ENCODE data around the gene C17orf113.
A peak's percentile ranks its signal among the peaks of the same experiment; 100 is the strongest.

The C17orf113 gene

DNA sequence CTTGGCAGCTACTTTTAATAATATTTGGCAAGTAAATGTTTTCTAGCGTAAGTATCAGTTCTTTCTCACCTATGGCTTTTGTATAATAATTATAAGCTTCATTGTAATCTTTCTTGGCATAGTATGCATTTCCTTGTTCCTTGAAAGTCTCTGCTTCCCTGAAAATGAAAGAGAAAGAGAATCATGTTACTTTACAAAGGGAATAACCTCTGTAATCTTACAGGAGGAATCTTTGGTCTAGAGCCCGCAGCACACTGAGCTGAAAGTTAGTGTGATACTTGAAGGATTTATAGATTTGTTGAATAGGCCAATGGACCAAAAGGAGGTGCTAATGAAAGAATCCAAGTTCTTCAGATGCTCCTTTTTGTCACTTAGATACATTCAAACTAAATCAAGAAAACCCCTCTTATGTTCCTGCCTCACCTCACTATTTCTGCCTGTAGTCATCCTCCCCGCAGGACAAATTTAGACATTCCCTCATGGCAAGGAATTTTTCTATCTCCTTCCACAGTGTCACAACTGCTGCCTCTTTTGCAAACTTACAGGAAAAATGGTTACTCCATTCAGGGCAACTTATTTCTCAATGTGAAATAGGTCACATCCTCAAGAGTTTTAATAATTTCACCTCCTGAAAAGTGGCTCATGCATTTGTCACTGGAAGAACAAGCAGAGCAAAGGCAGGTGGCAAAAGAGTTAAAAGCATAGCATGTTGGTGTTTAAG lies 49.8 kb downstream of the C17orf113 start:
- no peaks in the 10 kb centered on the region for H3K9me2 ChIP-seq (ENCODE audit: low read depth, low read length)
- H3K79me2 ChIP-seq (ENCODE audit: insufficient read depth, low read length): peaks cover 47% of the 10 kb centered on the region
- no peak overlapping the region for H3K4me3 ChIP-seq (ENCODE audit: low read depth, low read length, poor library complexity, severe bottlenecking)
- H3K9me3 ChIP-seq (ENCODE audit: low read length): no peaks in the 10 kb centered on the region
- no peaks in the 10 kb centered on the region for H3F3A ChIP-seq (ENCODE audit: insufficient read depth, low read length)
- no peak overlapping the region for H3K4me2 ChIP-seq (ENCODE audit: low read length)
- H2AFZ ChIP-seq (ENCODE audit: low read length): no peak overlapping the region
- no peak overlapping the region for H3K9ac ChIP-seq (ENCODE audit: low read length)
- TF ChIP-seq EZH2 (IDR thresholded peaks at IDR 0.05; ENCODE audit: borderline replicate concordance, low read length): no peak
- no peaks in the 10 kb centered on the region for H3K27me3 ChIP-seq (ENCODE audit: insufficient read depth, low read length)
- no peaks in the 10 kb centered on the region for H4K20me1 ChIP-seq (ENCODE audit: insufficient read depth, low read length)
- peaks cover 71% of the 10 kb centered on the region for H3K36me3 ChIP-seq (ENCODE audit: insufficient read depth, low read length)
- H3K4me1 ChIP-seq (ENCODE audit: insufficient read depth, low read length, severe bottlenecking): peaks cover 18% of the 10 kb centered on the region
- no peak overlapping the region for H3K27ac ChIP-seq (ENCODE audit: low read depth, low read length, poor library complexity, severe bottlenecking)

DNA sequence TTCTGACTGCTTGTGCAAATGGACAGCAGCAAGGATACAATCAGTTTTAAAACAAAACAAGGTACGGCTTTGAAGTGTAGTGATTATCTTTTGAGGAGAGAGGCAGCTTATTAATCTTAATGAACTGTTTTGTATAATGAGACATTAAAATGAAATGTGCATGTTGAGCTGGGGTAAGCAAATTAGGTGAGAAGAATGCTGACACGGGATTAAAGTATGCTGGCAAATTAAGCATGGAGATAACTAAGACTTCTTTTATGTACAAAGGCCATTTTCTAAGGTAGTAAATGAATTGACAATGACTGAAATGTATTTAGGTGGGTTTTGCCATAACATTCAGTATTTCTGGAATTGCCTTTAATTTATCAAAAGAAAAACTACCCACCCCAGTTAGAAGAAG lies 51.9 kb downstream of the C17orf113 start:
- Histone ChIP-seq H3K79me2 (ENCODE audit: insufficient read depth, low read length) (peaks cover 26% of the 10 kb centered on the region), H3K9ac (ENCODE audit: low read length) (no peak overlapping the region), H3K9me3 (ENCODE audit: low read length) (no peaks in the 10 kb centered on the region), H3K36me3 (ENCODE audit: insufficient read depth, low read length) (peaks cover 87% of the 10 kb centered on the region), H4K20me1 (ENCODE audit: insufficient read depth, low read length) (no peaks in the 10 kb centered on the region), H2AFZ (ENCODE audit: low read length) (no peak overlapping the region), H3K4me2 (ENCODE audit: low read length) (no peak overlapping the region), H3K9me2 (ENCODE audit: low read depth, low read length) (no peaks in the 10 kb centered on the region), H3K27me3 (ENCODE audit: insufficient read depth, low read length) (no peaks in the 10 kb centered on the region), H3K27ac (ENCODE audit: low read depth, low read length, poor library complexity, severe bottlenecking) (no peak overlapping the region), H3K4me3 (ENCODE audit: low read depth, low read length, poor library complexity, severe bottlenecking) (no peak overlapping the region), H3F3A (ENCODE audit: insufficient read depth, low read length) (no peaks in the 10 kb centered on the region), H3K4me1 (ENCODE audit: insufficient read depth, low read length, severe bottlenecking) (peaks cover 18% of the 10 kb centered on the region)
- TF ChIP-seq, protein P1, sequence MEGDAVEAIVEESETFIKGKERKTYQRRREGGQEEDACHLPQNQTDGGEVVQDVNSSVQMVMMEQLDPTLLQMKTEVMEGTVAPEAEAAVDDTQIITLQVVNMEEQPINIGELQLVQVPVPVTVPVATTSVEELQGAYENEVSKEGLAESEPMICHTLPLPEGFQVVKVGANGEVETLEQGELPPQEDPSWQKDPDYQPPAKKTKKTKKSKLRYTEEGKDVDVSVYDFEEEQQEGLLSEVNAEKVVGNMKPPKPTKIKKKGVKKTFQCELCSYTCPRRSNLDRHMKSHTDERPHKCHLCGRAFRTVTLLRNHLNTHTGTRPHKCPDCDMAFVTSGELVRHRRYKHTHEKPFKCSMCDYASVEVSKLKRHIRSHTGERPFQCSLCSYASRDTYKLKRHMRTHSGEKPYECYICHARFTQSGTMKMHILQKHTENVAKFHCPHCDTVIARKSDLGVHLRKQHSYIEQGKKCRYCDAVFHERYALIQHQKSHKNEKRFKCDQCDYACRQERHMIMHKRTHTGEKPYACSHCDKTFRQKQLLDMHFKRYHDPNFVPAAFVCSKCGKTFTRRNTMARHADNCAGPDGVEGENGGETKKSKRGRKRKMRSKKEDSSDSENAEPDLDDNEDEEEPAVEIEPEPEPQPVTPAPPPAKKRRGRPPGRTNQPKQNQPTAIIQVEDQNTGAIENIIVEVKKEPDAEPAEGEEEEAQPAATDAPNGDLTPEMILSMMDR (IDR thresholded peaks at IDR 0.05; ENCODE audit: low read length): no peak
- TF ChIP-seq EZH2 (IDR thresholded peaks at IDR 0.05; ENCODE audit: borderline replicate concordance, low read length): no peak

DNA sequence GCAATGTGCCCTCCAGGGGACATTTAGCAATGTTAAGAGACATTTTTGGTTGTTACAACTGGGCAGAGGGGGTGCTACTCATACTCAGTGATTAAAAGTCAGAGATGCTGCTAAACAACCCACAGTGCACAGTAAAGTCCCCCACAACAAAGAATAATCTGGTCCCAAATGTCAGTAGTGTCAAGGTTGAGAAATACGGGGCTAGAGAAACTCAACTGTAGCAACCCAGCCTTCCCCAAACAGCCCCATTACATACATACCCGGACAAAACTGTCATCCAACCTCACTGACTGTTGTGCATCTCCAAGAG lies 53.6 kb downstream of the C17orf113 start:
- H3K27ac ChIP-seq (ENCODE audit: low read depth, low read length, poor library complexity, severe bottlenecking): peak overlapping the region; percentile 82
- no peaks in the 10 kb centered on the region for H3F3A ChIP-seq (ENCODE audit: insufficient read depth, low read length)
- H3K4me3 ChIP-seq (ENCODE audit: low read depth, low read length, poor library complexity, severe bottlenecking): no peak overlapping the region
- no peak overlapping the region for H2AFZ ChIP-seq (ENCODE audit: low read length)
- peaks cover 18% of the 10 kb centered on the region for H3K4me1 ChIP-seq (ENCODE audit: insufficient read depth, low read length, severe bottlenecking)
- peak overlapping the region; percentile 43; the same call in 1 of the 2 replicates for H3K4me2 ChIP-seq (ENCODE audit: low read length)
- no peaks in the 10 kb centered on the region for H3K27me3 ChIP-seq (ENCODE audit: insufficient read depth, low read length)
- peaks cover 9% of the 10 kb centered on the region for H3K79me2 ChIP-seq (ENCODE audit: insufficient read depth, low read length)
- H3K36me3 ChIP-seq (ENCODE audit: insufficient read depth, low read length): peaks cover 87% of the 10 kb centered on the region
- TF ChIP-seq, protein P1 (IDR thresholded peaks at IDR 0.05; ENCODE audit: low read length): no peak
- TF ChIP-seq EZH2 (IDR thresholded peaks at IDR 0.05; ENCODE audit: borderline replicate concordance, low read length): no peak
- H4K20me1 ChIP-seq (ENCODE audit: insufficient read depth, low read length): no peaks in the 10 kb centered on the region
- H3K9ac ChIP-seq (ENCODE audit: low read length): peak overlapping the region; percentile 23; the same call in 1 of the 2 replicates
- no peaks in the 10 kb centered on the region for H3K9me2 ChIP-seq (ENCODE audit: low read depth, low read length)
- H3K9me3 ChIP-seq (ENCODE audit: low read length): no peaks in the 10 kb centered on the region

DNA sequence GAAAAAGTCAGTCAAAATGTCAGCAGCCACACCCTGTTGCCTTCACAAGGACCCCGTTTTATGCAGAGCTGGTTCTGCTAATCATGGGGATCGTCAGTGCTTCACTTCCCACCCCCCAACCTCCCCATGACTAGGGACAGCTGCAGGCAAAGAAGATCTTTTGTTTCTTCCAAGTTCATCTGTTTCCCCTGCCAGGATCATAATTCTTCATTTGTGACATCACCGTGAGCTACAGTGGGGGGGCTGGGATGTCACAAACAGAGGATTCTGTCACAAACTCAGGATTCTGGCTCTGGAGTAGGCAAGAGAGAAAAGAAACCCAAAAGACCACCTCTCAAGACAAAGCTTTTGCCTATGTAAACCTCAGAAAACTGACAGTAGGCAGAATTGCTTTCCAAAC lies 57.8 kb downstream of the C17orf113 start:
- H3K36me3 ChIP-seq (ENCODE audit: insufficient read depth, low read length): peaks cover 95% of the 10 kb centered on the region
- H2AFZ ChIP-seq (ENCODE audit: low read length): no peak overlapping the region
- H4K20me1 ChIP-seq (ENCODE audit: insufficient read depth, low read length): no peaks in the 10 kb centered on the region
- no peaks in the 10 kb centered on the region for H3K9me3 ChIP-seq (ENCODE audit: low read length)
- H3K4me2 ChIP-seq (ENCODE audit: low read length): no peak overlapping the region
- H3F3A ChIP-seq (ENCODE audit: insufficient read depth, low read length): no peaks in the 10 kb centered on the region
- peaks cover 18% of the 10 kb centered on the region for H3K4me1 ChIP-seq (ENCODE audit: insufficient read depth, low read length, severe bottlenecking)
- no peak for TF ChIP-seq EZH2 (IDR thresholded peaks at IDR 0.05; ENCODE audit: borderline replicate concordance, low read length)
- TF ChIP-seq, protein P1 (IDR thresholded peaks at IDR 0.05; ENCODE audit: low read length): no peak
- no peaks in the 10 kb centered on the region for H3K27me3 ChIP-seq (ENCODE audit: insufficient read depth, low read length)
- H3K9me2 ChIP-seq (ENCODE audit: low read depth, low read length): no peaks in the 10 kb centered on the region
- no peak overlapping the region for H3K27ac ChIP-seq (ENCODE audit: low read depth, low read length, poor library complexity, severe bottlenecking)
- no peaks in the 10 kb centered on the region for H3K79me2 ChIP-seq (ENCODE audit: insufficient read depth, low read length)
- H3K9ac ChIP-seq (ENCODE audit: low read length): no peak overlapping the region
- no peak overlapping the region for H3K4me3 ChIP-seq (ENCODE audit: low read depth, low read length, poor library complexity, severe bottlenecking)
